Measurements from ENCODE around the gene TLR4. TPM values are rescaled to one million over a fixed set of nuclear protein-coding genes. Genes with fewer than 3 reads are reported as not detected.

The TLR4 gene
- total and polyA plus RNA-seq, 2 of the 4 experiments (the other 2 are of a cell fraction): under 0.01 TPM; not detected in 1

DNA sequence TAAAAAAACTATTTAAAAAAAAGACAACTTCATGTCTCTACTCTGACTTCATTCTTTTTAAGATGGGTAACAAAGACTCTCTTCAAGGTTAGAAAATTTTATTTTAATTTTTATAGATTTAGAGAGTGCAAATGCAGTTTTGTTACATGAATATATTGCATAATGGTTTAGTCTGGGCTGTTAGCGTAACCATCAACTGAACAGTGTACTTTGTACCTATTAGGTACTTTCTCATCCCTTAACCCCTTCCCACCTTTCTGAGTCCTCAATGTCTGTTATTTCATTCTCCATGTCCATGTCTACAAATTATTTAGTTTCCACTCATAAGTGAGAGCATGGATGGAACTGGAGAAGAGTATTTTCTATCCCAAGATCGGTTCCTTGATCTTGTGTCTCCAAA, 16.8 kb downstream of the TLR4 start:
- Histone ChIP-seq H2AK5ac (ENCODE audit: low read depth, low read length) (no peak overlapping the region), H3K36me3 (ENCODE audit: control insufficient read depth, insufficient read depth, low read length) (no peaks in the 10 kb centered on the region), H3K18ac (ENCODE audit: low read depth, low read length) (no peak overlapping the region), H3K27me3 (ENCODE audit: control insufficient read depth, insufficient read depth, low read length) (no peaks in the 10 kb centered on the region), H3K79me1 (ENCODE audit: low read depth in 1 of 2, low read length in 2 of 2) (no peaks in the 10 kb centered on the region), H3K9ac (ENCODE audit: low read depth, low read length) (no peak overlapping the region), H3K9me1 (ENCODE audit: insufficient read depth, low read length) (no peaks in the 10 kb centered on the region), H4K91ac (ENCODE audit: insufficient read depth, low read depth, low read length) (no peak overlapping the region), H3K27ac (ENCODE audit: insufficient read depth, low read length) (no peak overlapping the region), H4K5ac (ENCODE audit: low read depth, low read length) (no peak overlapping the region), H3K4ac (ENCODE audit: low read depth, low read length) (no peak overlapping the region), H2BK20ac (ENCODE audit: low read depth, low read length) (no peak overlapping the region), H2AFZ (replicated peaks; ENCODE audit: low read length, poor library complexity) (no peak overlapping the region), H3K4me2 (ENCODE audit: low read depth, low read length) (no peak overlapping the region), H3K14ac (replicated peaks; ENCODE audit: low read depth, low read length) (no peak overlapping the region), H2AK9ac (replicated peaks; ENCODE audit: low read depth, low read length, poor library complexity) (no peak overlapping the region), H3K23ac (ENCODE audit: low read depth, low read length) (no peak overlapping the region), H2BK15ac (ENCODE audit: low read depth, low read length) (no peak overlapping the region), H3K9me3 (ENCODE audit: control insufficient read depth, insufficient read depth, low read length) (peaks cover 9% of the 10 kb centered on the region), H3K56ac (ENCODE audit: extremely low read depth, insufficient read depth, low read length) (no peak overlapping the region), H2BK120ac (ENCODE audit: low read depth, low read length) (no peak overlapping the region), H3K4me1 (ENCODE audit: control insufficient read depth, insufficient read depth, low read length) (no peaks in the 10 kb centered on the region), H4K8ac (ENCODE audit: low read depth in 2 of 2, low read length in 2 of 2) (no peak overlapping the region), H4K20me1 (ENCODE audit: insufficient read depth, low read length) (no peaks in the 10 kb centered on the region), H2BK5ac (ENCODE audit: low read depth, low read length, poor library complexity, severe bottlenecking) (no peak overlapping the region), H3K4me3 (ENCODE audit: insufficient read depth, low read depth, low read length) (no peak overlapping the region)
- TF ChIP-seq FOS (IDR thresholded peaks at IDR 0.05; ENCODE audit: low read depth, low read length) (no peak), CEBPB (IDR thresholded peaks at IDR 0.05; ENCODE audit: low read depth, low read length) (no peak), CHD1 (IDR thresholded peaks at IDR 0.05; ENCODE audit: low read depth, low read length) (no peak), MAFK (IDR thresholded peaks at IDR 0.05; ENCODE audit: low read depth, low read length) (no peak), MAZ (IDR thresholded peaks at IDR 0.05; ENCODE audit: borderline replicate concordance, low read depth, low read length) (no peak), ELK1 (IDR thresholded peaks at IDR 0.05; ENCODE audit: borderline replicate concordance, low read depth, low read length) (no peak), MXI1 (IDR thresholded peaks at IDR 0.05; ENCODE audit: borderline replicate concordance, low read depth, low read length) (no peak), RFX5 (IDR thresholded peaks at IDR 0.05; ENCODE audit: low read depth, low read length) (no peak), BHLHE40 (IDR thresholded peaks at IDR 0.05; ENCODE audit: low read depth, low read length) (no peak), NFE2L2 (IDR thresholded peaks at IDR 0.05; ENCODE audit: low read depth, low read length) (no peak), RCOR1 (IDR thresholded peaks at IDR 0.05; ENCODE audit: insufficient replicate concordance, low read length) (no peak), SMC3 (IDR thresholded peaks at IDR 0.05; ENCODE audit: low read depth, low read length) (no peak), POLR2A (IDR thresholded peaks at IDR 0.05; ENCODE audit: low read depth, low read length) (no peak), USF2 (IDR thresholded peaks at IDR 0.05; ENCODE audit: low read depth, low read length) (no peak), RAD21 (IDR thresholded peaks at IDR 0.05; ENCODE audit: low read length) (no peak), CTCF (conservative IDR thresholded peaks at IDR 0.05; ENCODE audit: low read depth, low read length) (no peak)
- WGBS, 2 experiments (ENCODE audit: extremely low coverage in 2 of 2, insufficient read length in 1 of 2): no CpG with 5 or more reads among the region's 2 CpGs
- in situ Hi-C loops (cut with MboI; ENCODE audit: low sequenced_read_pairs) (no loop called here), dilution Hi-C loops (cut with HindIII; ENCODE audit: low sequenced_read_pairs, unreplicated experiment) (no loop called here), intact Hi-C loops (cut with micrococcal nuclease) (no loop called here)
- DNase-seq (no peak), ATAC-seq (ENCODE audit: low read depth) (no peak)
- BruUV-seq (replicated peaks): no TSS peak
- POLR2A ChIA-PET (ENCODE audit: unreplicated experiment): no interaction called here
- CTCF ChIA-PET: no interaction called here
